GM12864 (cell line): ENCODE results near the gene CROCC.
"Not testable (repeated sequence)": the region's sequence is repeated elsewhere in the genome, so short reads cannot be mapped to it uniquely, and the experiment has no call there.

Source experiments
- DNase-seq: peaks from one replicate; pipeline ENCODE4 v3.0.0-alpha.2; 2011; ENCODE audit warnings: low read depth
- H3K4me3 ChIP-seq: 2 replicates; pipeline ENCODE4 v1.5.1; 2011; ENCODE audit warnings: mild to moderate bottlenecking, low read depth, low read length, control low read depth
- TF ChIP-seq, protein P1 (sequence below): IDR thresholded peaks from 2 replicates; pipeline ENCODE4 v1.5.1; 2011; ENCODE audit warnings: low read depth, mild to moderate bottlenecking, moderate library complexity, low read length, control low read depth, inconsistent platforms; ENCODE audit errors: missing control alignments

CROCC gene, protein sequence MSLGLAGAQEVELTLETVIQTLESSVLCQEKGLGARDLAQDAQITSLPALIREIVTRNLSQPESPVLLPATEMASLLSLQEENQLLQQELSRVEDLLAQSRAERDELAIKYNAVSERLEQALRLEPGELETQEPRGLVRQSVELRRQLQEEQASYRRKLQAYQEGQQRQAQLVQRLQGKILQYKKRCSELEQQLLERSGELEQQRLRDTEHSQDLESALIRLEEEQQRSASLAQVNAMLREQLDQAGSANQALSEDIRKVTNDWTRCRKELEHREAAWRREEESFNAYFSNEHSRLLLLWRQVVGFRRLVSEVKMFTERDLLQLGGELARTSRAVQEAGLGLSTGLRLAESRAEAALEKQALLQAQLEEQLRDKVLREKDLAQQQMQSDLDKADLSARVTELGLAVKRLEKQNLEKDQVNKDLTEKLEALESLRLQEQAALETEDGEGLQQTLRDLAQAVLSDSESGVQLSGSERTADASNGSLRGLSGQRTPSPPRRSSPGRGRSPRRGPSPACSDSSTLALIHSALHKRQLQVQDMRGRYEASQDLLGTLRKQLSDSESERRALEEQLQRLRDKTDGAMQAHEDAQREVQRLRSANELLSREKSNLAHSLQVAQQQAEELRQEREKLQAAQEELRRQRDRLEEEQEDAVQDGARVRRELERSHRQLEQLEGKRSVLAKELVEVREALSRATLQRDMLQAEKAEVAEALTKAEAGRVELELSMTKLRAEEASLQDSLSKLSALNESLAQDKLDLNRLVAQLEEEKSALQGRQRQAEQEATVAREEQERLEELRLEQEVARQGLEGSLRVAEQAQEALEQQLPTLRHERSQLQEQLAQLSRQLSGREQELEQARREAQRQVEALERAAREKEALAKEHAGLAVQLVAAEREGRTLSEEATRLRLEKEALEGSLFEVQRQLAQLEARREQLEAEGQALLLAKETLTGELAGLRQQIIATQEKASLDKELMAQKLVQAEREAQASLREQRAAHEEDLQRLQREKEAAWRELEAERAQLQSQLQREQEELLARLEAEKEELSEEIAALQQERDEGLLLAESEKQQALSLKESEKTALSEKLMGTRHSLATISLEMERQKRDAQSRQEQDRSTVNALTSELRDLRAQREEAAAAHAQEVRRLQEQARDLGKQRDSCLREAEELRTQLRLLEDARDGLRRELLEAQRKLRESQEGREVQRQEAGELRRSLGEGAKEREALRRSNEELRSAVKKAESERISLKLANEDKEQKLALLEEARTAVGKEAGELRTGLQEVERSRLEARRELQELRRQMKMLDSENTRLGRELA (N-terminal part only)

DNA sequence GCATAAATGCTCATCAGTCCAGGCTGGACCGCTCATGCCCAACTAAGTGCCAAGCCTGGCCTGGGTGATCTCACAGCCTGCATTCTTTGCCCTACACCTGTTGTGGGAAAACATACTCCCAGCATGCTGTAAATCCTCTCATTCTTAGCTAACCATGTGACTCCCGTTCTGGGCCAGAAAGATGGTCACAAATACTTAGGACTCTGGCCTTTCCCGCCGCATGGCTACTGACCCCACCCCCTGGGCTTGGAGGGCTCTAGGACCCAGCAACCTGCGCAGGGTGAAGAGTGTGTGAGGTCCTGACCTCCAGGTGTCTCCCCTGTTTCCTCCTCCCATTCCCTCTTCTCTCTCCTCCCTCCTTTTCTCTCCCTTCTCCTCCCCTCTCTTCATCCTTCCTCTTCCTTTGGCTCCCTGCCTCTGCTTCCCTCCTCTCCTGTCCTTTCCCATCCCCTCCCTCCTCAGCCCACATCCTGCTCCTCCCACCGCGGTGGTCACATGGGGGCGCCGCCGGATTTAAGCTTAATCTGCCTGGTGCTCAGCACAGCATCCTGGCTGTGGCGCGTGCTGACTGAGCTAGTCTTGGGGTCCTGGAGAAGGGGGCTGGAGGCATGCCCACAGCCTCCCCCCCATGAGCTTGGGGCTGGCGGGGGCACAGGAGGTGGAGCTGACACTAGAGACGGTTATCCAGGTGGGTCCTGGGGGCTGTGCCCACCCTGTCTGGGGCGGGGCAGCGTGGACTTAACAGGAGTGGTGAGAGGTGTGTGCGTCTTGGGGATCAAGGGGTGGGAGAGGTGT, at the start of gene CROCC:
Gene CROCC, plus strand, starts transcription at position 541 of the 795 bp plus-strand sequence. Its CDS starts 88 bp downstream, at position 629.
- no peak within 1 kb of the TSS for H3K4me3 ChIP-seq
- DNase-seq: no peak
- TF ChIP-seq, protein P1, sequence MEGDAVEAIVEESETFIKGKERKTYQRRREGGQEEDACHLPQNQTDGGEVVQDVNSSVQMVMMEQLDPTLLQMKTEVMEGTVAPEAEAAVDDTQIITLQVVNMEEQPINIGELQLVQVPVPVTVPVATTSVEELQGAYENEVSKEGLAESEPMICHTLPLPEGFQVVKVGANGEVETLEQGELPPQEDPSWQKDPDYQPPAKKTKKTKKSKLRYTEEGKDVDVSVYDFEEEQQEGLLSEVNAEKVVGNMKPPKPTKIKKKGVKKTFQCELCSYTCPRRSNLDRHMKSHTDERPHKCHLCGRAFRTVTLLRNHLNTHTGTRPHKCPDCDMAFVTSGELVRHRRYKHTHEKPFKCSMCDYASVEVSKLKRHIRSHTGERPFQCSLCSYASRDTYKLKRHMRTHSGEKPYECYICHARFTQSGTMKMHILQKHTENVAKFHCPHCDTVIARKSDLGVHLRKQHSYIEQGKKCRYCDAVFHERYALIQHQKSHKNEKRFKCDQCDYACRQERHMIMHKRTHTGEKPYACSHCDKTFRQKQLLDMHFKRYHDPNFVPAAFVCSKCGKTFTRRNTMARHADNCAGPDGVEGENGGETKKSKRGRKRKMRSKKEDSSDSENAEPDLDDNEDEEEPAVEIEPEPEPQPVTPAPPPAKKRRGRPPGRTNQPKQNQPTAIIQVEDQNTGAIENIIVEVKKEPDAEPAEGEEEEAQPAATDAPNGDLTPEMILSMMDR: no peak

DNA sequence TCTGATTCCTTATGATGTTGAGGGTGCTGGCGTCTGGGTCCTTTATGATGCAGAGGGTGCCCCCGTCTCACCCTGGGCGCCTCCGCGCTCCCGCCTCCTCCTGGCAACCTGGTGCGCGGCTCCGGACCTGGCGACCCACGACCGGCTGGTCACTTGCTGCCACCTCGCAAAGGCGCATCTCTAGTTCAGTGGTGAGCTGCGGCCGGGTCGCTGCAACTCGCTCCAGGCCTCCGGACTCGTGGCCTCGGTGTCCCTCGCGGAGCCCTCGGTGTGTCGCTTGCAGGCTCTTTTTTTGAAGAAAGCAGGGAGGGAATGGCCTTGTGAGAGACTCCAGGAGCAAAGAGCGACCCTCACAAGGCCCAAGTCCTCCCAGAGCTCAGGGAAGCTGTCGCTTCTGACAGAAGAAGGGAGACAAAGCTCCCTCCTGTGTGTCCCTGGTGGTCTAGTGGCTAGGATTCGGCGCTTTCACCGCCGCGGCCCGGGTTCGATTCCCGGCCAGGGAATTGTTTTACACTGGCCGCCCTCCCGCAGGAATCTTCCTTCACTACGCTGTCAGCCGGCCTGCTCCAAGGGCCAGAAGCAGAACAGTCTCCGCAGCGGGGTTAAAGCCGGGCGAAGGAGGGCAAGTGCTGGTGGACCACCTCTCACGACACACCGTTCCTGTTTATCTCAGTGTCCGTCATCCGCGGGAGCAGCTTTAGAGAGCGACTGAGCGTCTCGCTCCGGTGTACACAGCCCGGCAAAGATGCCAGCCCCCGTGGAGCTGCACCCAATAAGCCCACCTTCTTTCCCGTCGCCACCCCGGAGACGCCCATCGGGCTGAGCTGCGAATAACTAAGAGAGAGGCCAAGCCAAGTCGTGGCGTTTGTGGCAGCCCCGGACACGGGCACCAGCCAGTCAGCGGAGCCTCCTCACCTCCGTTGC, 49.3 kb upstream of the CROCC start:
- H3K4me3 ChIP-seq, DNase-seq: not testable (repeated sequence)

DNA sequence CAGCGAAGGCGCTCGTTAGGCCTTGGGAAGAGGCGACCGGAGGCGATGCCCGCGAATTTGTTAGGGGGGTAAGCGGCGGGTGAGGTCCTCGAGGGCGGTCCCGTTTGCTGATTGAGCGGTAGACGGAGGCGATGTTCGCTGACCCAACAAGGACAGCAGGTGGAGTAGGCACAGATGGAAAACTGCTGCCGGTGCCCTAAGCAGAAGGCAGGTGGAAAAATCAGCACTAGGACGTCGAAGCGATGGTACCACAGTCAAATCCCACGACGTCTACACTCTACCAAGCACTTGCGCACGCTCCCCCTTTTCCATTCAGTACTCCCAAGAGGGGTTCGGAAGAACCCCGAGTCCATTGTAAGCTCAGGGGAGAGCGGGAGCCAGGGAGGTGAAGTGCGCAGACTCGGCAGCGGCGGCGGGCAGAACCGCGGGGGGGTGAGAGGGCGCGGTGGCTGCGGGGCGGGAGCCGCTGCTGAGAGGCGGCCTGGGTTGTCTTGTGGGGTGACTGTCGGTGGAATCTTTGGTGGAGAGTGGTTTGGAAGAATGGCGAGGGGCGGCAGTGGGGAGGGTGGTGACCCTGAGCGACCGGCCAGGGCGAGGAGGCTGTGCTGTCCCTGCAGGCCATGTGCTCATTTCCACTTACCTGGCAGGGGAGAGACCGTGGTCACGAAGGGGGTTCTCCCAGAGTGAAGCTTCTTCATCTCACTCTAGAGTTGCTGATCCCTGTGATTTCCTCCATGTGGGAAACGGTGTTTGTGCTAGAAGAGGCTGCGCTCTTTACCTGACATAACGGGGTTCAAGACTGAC, 48.5 kb upstream of the CROCC start:
- not testable (repeated sequence) for H3K4me3 ChIP-seq, DNase-seq

DNA sequence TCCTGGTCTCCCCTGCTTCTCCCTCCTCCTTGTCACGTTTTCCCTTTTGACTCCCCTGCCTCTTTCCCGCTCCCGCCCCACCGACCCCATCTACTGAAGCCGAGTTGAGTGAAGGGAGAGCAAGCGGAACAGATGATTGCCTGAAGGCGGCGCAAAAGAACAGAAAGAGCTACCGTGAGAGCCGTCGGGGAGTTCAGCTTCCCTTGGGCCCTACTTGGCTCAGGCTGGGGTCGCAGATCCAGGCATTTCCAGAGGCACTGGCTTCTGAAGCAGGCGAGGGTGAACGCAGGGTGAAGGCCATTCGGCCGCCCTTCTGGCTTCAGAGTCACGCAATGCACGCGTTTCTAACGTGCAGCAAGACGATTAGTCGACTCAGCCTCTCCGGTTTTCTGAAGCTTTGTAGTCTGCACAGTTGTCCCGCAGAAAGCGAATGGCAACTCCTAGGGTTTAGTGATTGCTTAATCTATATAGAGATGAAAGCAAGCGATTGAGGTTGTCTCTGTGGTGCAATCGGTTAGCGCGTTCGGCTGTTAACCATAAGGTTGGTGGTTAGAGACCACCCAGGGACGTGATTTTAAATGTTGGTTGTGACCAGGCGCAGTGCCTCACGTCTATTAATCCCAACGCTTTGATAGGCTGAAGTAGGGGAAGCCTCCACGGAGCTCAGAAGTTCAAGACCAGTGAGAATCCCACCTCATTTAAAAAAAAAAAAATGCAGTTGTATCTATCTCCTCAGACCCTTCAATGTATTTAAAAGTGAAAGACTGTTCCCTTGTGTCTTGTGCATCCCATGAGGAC, 46.6 kb upstream of the CROCC start:
- H3K4me3 ChIP-seq, DNase-seq: not testable (repeated sequence)

DNA sequence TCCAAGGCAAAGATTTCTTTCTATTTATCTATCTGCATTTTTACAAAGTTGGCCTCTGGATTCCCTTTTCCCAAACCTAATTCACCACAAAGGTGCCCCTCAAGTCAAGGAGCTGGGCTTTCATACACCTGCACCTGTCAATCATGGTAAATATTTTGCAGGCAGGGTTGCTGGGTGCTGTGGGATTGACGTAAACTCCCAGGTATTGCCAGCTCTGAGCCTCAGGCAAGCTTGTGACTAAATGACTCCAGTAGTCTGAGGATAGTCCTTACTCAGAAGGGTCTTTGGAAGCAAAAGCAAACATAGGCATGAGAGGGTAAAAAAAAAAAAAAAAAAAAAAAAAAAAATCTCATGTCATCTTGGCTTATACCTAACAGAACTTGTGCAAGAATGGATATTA, 40.0 kb upstream of the CROCC start:
- not testable (repeated sequence) for H3K4me3 ChIP-seq, DNase-seq

DNA sequence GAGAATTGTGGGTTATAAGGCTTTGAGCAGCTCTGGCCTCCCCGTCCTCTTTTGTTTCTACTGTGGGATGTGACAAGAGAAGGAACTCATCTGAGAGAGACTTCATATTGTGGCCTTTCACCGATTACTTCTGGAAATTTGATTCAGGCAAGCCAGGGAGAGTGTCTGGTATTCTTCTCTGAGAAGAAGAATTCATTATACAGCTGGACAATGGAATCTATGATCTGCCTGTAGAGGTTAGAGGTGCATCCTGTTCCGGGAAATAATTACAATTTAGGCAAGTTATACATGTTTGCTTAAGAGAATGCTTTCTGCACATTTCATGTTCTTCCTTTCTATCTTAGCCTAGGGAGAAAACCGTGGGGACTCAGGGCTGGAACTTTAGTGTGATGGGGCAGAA, 38.7 kb upstream of the CROCC start:
- TF ChIP-seq, protein P1: no peak
- DNase-seq: no peak
- no peak overlapping the region for H3K4me3 ChIP-seq

DNA sequence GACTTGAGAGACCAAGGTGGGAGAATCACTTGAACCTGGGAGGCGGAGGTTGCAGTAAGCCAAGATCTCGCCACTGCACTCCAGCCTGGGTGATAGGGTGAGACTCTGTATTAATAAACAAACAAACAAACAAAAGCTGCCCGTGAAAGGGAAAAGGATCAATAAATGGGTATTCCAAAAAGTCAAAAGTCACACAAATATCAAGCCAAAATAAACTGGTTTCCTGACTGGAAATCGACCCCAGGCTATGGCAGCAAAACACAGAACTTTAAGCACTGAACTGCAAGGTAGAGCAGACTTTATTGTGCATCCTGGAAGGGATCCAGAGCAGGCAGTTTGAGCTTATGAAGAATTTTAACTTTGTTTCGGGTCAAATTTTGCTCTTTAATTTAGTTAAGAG, 37.2 kb upstream of the CROCC start:
- H3K4me3 ChIP-seq, DNase-seq: not testable (repeated sequence)
